Upper lobe of right lung (tissue), 1 donor: ENCODE results near the gene SKOR2. TPM values are rescaled to one million over a fixed set of nuclear protein-coding genes. Genes with fewer than 3 reads are reported as not detected.

Experiments
- ATAC-seq: fragments of 200-7000 bp; cut with Tn5 transposase; one replicate; pipeline ENCODE4 v1.9.1; 2020; ENCODE audit warnings: mild to moderate bottlenecking, moderate library complexity
- DNase-seq: peaks from one replicate; pipeline ENCODE4 v3.0.0-alpha.2; 2020
- H3K27ac ChIP-seq: fragments of 200-600 bp; one replicate; pipeline ENCODE4 v1.8.0; 2022
- H3K27me3 ChIP-seq: fragments of 200-600 bp; one replicate; pipeline ENCODE4 v1.8.0; 2022; ENCODE audit warnings: mild to moderate bottlenecking
- H3K36me3 ChIP-seq: fragments of 200-600 bp; one replicate; pipeline ENCODE4 v1.8.0; 2022
- H3K4me1 ChIP-seq: fragments of 200-600 bp; one replicate; pipeline ENCODE4 v1.8.0; 2022
- H3K4me3 ChIP-seq: fragments of 200-600 bp; one replicate; pipeline ENCODE4 v1.8.0; 2022; ENCODE audit warnings: mild to moderate bottlenecking
- H3K9me3 ChIP-seq: fragments of 200-600 bp; one replicate; pipeline ENCODE4 v1.8.0; 2022
- intact Hi-C: fragments of 100-400 bp; cut with DNase I; formaldehyde crosslinking; loops from one replicate; pipeline ENCODE4 v1.11.0; 2022
- total RNA-seq: library from RNA; stranded (reverse); fragmentation: NEBNext Ultra II Directional; extraction: Animal tissue kit (Norgen Biotek cat#: 25700); gene quantifications from one replicate; pipeline ENCODE4 v1.2.1, GENCODE V29; 2021
- TF ChIP-seq, protein P1 (sequence below): fragments of 200-600 bp; IDR thresholded peaks from one replicate; pipeline ENCODE4 v1.8.0; 2022; ENCODE audit warnings: antibody characterized with exemption
- donor health status: DM: no; HTN: yes; CAD: no; lungs with severe emphysema.

SKOR2 gene
- total RNA-seq, 1 donor from 2014 or later, result not detected

- no peak overlapping the region for H3K4me3 ChIP-seq
- DNase-seq (no peak), ATAC-seq (no peak)
- no peaks in the 10 kb centered on the region for H3K9me3 ChIP-seq
- H3K4me1 ChIP-seq, result peaks cover 2% of the 10 kb centered on the region
- H3K36me3 ChIP-seq, result no peaks in the 10 kb centered on the region
- TF ChIP-seq, protein P1, sequence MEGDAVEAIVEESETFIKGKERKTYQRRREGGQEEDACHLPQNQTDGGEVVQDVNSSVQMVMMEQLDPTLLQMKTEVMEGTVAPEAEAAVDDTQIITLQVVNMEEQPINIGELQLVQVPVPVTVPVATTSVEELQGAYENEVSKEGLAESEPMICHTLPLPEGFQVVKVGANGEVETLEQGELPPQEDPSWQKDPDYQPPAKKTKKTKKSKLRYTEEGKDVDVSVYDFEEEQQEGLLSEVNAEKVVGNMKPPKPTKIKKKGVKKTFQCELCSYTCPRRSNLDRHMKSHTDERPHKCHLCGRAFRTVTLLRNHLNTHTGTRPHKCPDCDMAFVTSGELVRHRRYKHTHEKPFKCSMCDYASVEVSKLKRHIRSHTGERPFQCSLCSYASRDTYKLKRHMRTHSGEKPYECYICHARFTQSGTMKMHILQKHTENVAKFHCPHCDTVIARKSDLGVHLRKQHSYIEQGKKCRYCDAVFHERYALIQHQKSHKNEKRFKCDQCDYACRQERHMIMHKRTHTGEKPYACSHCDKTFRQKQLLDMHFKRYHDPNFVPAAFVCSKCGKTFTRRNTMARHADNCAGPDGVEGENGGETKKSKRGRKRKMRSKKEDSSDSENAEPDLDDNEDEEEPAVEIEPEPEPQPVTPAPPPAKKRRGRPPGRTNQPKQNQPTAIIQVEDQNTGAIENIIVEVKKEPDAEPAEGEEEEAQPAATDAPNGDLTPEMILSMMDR, result no peak
- intact Hi-C loops, result no loop called here
- no peak overlapping the region for H3K27ac ChIP-seq
- H3K27me3 ChIP-seq, result peaks cover 91% of the 10 kb centered on the region
Observed at GRCh38 chr18:47248115-47248603, 3.3 kb downstream of the SKOR2 start.

DNA sequence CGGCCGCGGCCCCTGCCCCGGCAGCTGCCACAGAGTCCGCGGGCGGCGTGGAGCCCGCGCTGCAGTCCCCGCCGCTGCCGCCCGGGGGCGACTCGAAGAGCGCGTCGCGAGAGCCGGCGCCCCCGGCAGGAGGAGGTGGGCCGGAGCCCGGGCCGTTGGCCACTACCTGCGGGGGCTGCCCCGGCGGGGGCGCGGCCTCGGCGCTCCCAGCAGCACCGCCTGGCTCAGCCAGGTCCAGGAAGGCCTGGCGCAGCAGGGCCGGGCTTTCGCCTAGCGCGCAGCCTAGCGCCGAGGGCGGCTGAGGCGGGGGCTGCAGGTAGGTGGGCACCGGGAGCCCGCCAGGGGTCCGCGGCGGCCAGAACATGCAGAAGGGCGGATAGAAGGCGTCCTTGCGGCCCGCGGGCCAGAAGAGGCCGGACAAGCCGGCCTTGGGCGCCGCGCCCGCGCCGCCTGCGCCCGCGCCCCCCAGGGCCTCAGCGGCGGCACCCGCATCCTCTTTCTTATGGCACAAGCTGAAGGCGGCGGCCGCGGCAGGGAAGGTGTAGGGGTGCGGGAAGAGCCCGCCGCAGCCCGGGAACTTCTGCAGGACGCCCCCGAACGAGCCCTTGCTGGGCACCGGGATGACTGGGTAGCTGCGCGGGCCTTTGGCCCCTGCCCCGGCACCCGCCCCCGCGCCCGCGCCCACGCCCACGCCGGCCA lies 3.9 kb downstream of the SKOR2 start:
- ATAC-seq (peak; percentile 52), DNase-seq (no peak)
- Histone ChIP-seq H3K9me3 (no peaks in the 10 kb centered on the region), H3K36me3 (no peaks in the 10 kb centered on the region), H3K4me3 (no peak overlapping the region), H3K27me3 (peaks cover 91% of the 10 kb centered on the region), H3K4me1 (peaks cover 2% of the 10 kb centered on the region), H3K27ac (no peak overlapping the region)
- intact Hi-C loops, result no loop called here
- TF ChIP-seq, protein P1, result no peak

GRCh38 chr18:47247036-47247415 lies 4.4 kb downstream of the SKOR2 start:
- intact Hi-C loops, result no loop called here
- Histone ChIP-seq H3K4me3 (no peak overlapping the region), H3K9me3 (no peaks in the 10 kb centered on the region), H3K4me1 (peaks cover 2% of the 10 kb centered on the region), H3K27me3 (peaks cover 89% of the 10 kb centered on the region), H3K36me3 (no peaks in the 10 kb centered on the region), H3K27ac (no peak overlapping the region)
- ATAC-seq (no peak), DNase-seq (no peak)
- TF ChIP-seq, protein P1, result no peak

DNA sequence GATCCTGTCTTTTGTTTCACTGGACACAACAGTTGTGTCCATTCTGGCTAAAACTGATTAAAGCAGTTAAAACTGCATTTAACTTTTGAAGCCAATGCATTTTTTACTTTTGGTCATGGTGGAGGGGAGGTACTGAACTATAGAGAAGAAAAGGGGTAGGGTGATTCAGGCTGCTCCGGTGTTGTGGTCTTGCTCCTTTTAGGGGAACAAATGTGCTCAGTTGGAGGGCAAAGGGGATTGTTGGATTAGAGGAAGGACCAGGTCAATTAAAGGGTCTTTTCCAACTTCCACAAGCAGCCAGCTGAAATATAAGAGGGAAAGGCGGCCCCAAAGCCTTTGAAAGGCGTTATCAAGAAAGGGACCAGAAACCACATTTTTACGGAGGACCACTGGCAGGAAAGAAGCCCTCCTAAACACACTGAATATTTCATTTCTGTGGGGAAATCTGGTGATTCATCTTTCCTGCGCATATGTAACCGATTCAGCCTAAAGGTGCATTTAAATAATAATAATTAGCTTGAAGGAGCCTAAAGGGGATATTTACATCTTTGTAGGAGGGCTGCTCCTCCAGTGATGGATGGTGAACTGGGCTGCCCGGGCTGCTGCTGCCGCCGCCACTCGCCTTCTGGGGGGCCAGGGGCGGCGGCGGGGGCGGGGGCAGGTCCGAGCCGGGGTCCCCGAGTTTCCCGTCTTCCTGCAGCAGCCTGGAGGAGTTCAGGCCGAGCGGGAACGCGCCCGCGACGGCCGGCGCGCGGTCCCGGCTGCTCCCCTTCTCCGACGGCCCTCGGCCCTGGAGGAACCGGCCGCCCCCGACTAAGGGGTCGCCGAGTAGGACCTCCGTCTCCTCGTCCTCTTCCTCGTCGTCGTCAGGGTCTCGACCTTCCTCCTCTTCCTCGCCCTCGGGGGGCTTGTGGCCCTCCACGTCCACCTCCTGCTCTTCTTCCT lies 5.2 kb downstream of the SKOR2 start:
- ATAC-seq (no peak), DNase-seq (no peak)
- no peaks in the 10 kb centered on the region for H3K36me3 ChIP-seq
- H3K9me3 ChIP-seq, result no peaks in the 10 kb centered on the region
- TF ChIP-seq, protein P1, result no peak
- peaks cover under 1% of the 10 kb centered on the region for H3K4me1 ChIP-seq
- H3K27me3 ChIP-seq, result peaks cover 85% of the 10 kb centered on the region
- H3K4me3 ChIP-seq, result no peak overlapping the region
- intact Hi-C loops, result no loop called here
- no peak overlapping the region for H3K27ac ChIP-seq

GRCh38 chr18:47244086-47244485 lies 7.4 kb downstream of the SKOR2 start:
- H3K9me3 ChIP-seq, result no peaks in the 10 kb centered on the region
- DNase-seq, result no peak
- no peaks in the 10 kb centered on the region for H3K36me3 ChIP-seq
- TF ChIP-seq, protein P1, result no peak
- no peaks in the 10 kb centered on the region for H3K4me1 ChIP-seq
- H3K27ac ChIP-seq, result no peak overlapping the region
- intact Hi-C loops, result no loop called here
- no peak for ATAC-seq
- no peak overlapping the region for H3K4me3 ChIP-seq
- H3K27me3 ChIP-seq, result peaks cover 79% of the 10 kb centered on the region
